K562 (cell line): ENCODE data around the gene RPUSD2. TPM values are rescaled to one million over a fixed set of nuclear protein-coding genes. Genes with fewer than 3 reads are reported as not detected.
A peak's percentile ranks its signal among the peaks of the same experiment; 100 is the strongest.

ENCODE experiments used
- DLX4 ChIP-seq: fragments of 250-450 bp; sonication (Bioruptor Pico); IDR thresholded peaks from 2 replicates; pipeline ENCODE4 v1.6.1; 2021; ENCODE audit warnings: mild to moderate bottlenecking
- ETV6 ChIP-seq, 3 experiments: fragments of 150-350 bp in 1 of 3; sonication (generic) in 1 of 3; formaldehyde crosslinking in 1 of 3; IDR thresholded peaks; 2 replicates each; pipeline versions ENCODE4 v1.6.1 to v1.8.0; 2014 to 2022; ENCODE audit warnings: borderline replicate concordance in 2 of 3, low read depth in 2 of 3, antibody characterized with exemption in 1 of 3, low read length in 1 of 3, mild to moderate bottlenecking in 1 of 3, missing genetic modification reagents in 1 of 3
- NFATC3 ChIP-seq: fragments of 450-650 bp; IDR thresholded peaks from 2 replicates; pipeline ENCODE4 v1.6.1; 2017; ENCODE audit warnings: mild to moderate bottlenecking
- PHTF2 ChIP-seq: fragments of 250-450 bp; sonication (Bioruptor Pico); IDR thresholded peaks from 2 replicates; pipeline ENCODE4 v1.5.0; 2021; ENCODE audit warnings: mild to moderate bottlenecking
- STAG1 ChIP-seq: sonication (generic); formaldehyde crosslinking; IDR thresholded peaks from 2 replicates; pipeline ENCODE4 v1.5.0; 2020; ENCODE audit warnings: missing genetic modification reagents, borderline replicate concordance
- TFE3 ChIP-seq: fragments of 450-650 bp; formaldehyde crosslinking; IDR thresholded peaks from 2 replicates; pipeline ENCODE4 v1.4.0; 2020; ENCODE audit warnings: mild to moderate bottlenecking, mixed read lengths
- THAP12 ChIP-seq: fragments of 250-450 bp; sonication (Bioruptor Pico); IDR thresholded peaks from 2 replicates; pipeline ENCODE4 v1.9.0; 2021; ENCODE audit warnings: mild to moderate bottlenecking, inconsistent platforms
- ZNF239 ChIP-seq: fragments of 250-450 bp; sonication (Bioruptor Pico); IDR thresholded peaks from 2 replicates; pipeline ENCODE4 v1.4.0; 2020; ENCODE audit warnings: mild to moderate bottlenecking
- polyA plus RNA-seq, 8 experiments: library from polyadenylated mRNA; depleted of rRNA in 4 of 8; stranded (reverse) in 5 of 8; unstranded in 3 of 8; fragments of >200 nt; fragmentation: Nextera tagmentation in 2 of 8; fragmentation: Illumina TruSeq in 1 of 8; extraction: Ambion mirVana in 2 of 8; extraction: Trizol in 1 of 8; gene quantifications; 2 replicates each; pipeline versions ENCODE4 v1.2.1 to v1.2.3, GENCODE V29; 2011 to 2014; ENCODE audit warnings: inconsistent platforms in 1 of 8, missing spikeins in 1 of 8
- total RNA-seq, 7 experiments: library from RNA; depleted of rRNA in 6 of 7; stranded (reverse); fragments of >200 nt in 6 of 7; fragmentation: Illumina TruSeq in 2 of 7; extraction: Trizol in 2 of 7; gene quantifications; 2 replicates each; pipeline versions ENCODE4 v1.2.1 to v1.2.3, GENCODE V29; 2011 to 2021; ENCODE audit warnings: low replicate concordance in 1 of 7
- TF ChIP-seq, protein P1 (sequence below), 2 experiments: fragments of 450-650 bp; formaldehyde crosslinking in 1 of 2; IDR thresholded peaks; 2 replicates each; pipeline versions ENCODE4 v1.4.0 to v1.6.1; 2014 to 2020; ENCODE audit warnings: mild to moderate bottlenecking in 2 of 2, borderline replicate concordance in 1 of 2, low read depth in 1 of 2

RPUSD2 gene
- total and polyA plus RNA-seq, 9 of the 15 experiments (the other 6 are each of a cell fraction or from before 2014, with no cell fraction given), result 3.7 to 30.2 (median 14.3) TPM

DNA sequence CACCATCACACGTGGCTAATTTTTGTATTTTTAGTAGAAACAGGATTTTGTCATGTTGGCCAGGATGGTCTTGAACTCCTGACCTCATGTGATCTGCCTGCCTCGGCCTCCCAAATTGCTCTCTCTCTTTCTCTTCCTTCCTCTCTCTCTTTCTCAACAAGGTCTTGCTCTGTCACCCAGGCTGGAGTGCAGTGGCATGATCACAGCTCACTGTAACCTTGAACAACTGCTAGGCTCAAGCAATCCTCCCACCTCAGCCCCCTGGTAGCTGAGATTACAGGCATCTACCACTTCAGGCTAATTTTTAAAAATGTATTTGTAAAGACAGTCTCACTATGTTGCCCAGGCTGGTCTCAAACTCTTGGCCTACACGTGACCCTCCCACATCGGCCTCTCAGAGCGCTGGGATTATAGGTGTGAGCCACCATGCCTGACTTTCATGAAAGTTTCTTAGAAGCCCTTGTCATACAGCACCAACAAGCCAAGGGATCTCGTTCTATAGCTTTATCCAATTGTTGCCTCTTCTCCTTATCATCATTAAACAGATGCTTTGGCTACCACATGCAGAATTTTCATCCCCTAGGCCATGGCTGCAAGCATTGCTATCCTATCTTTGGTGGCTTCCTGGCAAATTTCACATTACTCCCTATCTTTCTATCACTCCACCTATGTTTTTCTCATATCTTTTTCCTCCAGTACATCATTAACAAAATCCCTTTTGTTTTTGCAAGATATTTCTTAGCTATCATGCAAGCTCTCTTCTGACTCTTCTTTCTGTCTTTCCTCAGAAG lies 10.0 kb upstream of the RPUSD2 start (continued):
- TF ChIP-seq THAP12 (CRISPR knock-in tag), result no peak
- TF ChIP-seq NFATC3, result 0 out of 2 replicates have a peak, but pooled peaks have one; percentile 24
- TF ChIP-seq ETV6 (IDR thresholded peaks at IDR 0.05; ENCODE audit: borderline replicate concordance in 1 of 2, low read depth in 2 of 2, low read length in 1 of 2), result no peak
- no peak for TF ChIP-seq ETV6 (CRISPR knock-in tag; IDR thresholded peaks at IDR 0.05; ENCODE audit: borderline replicate concordance)
- no peak for TF ChIP-seq STAG1 (CRISPR knock-in tag)
- no peak for TF ChIP-seq PHTF2 (CRISPR knock-in tag)
- TF ChIP-seq, protein P1, sequence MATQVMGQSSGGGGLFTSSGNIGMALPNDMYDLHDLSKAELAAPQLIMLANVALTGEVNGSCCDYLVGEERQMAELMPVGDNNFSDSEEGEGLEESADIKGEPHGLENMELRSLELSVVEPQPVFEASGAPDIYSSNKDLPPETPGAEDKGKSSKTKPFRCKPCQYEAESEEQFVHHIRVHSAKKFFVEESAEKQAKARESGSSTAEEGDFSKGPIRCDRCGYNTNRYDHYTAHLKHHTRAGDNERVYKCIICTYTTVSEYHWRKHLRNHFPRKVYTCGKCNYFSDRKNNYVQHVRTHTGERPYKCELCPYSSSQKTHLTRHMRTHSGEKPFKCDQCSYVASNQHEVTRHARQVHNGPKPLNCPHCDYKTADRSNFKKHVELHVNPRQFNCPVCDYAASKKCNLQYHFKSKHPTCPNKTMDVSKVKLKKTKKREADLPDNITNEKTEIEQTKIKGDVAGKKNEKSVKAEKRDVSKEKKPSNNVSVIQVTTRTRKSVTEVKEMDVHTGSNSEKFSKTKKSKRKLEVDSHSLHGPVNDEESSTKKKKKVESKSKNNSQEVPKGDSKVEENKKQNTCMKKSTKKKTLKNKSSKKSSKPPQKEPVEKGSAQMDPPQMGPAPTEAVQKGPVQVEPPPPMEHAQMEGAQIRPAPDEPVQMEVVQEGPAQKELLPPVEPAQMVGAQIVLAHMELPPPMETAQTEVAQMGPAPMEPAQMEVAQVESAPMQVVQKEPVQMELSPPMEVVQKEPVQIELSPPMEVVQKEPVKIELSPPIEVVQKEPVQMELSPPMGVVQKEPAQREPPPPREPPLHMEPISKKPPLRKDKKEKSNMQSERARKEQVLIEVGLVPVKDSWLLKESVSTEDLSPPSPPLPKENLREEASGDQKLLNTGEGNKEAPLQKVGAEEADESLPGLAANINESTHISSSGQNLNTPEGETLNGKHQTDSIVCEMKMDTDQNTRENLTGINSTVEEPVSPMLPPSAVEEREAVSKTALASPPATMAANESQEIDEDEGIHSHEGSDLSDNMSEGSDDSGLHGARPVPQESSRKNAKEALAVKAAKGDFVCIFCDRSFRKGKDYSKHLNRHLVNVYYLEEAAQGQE (IDR thresholded peaks at IDR 0.05; ENCODE audit: borderline replicate concordance), result no peak
- TF ChIP-seq, protein P1 (CRISPR knock-in tag; IDR thresholded peaks at IDR 0.05; ENCODE audit: low read depth), result no peak
- TF ChIP-seq TFE3 (CRISPR knock-in tag), result no peak
- no peak for TF ChIP-seq ZNF239 (CRISPR knock-in tag)
- no peak for TF ChIP-seq DLX4 (CRISPR knock-in tag)
